C4-2B (cell line): ENCODE results near the gene NTF3.

ENCODE experiments used
- H3K27ac ChIP-seq: fragments of 450-650 bp; 2 replicates; pipeline ENCODE4 v1.5.1; 2017
- ZFX ChIP-seq: fragments of 450-650 bp; IDR thresholded peaks from 2 replicates; pipeline ENCODE4 v1.6.1; 2017
- TF ChIP-seq, protein P1 (sequence below): fragments of 450-650 bp; conservative IDR thresholded peaks from 2 replicates; pipeline ENCODE4 v1.5.1; 2017; ENCODE audit warnings: mild to moderate bottlenecking

Gene NTF3

DNA sequence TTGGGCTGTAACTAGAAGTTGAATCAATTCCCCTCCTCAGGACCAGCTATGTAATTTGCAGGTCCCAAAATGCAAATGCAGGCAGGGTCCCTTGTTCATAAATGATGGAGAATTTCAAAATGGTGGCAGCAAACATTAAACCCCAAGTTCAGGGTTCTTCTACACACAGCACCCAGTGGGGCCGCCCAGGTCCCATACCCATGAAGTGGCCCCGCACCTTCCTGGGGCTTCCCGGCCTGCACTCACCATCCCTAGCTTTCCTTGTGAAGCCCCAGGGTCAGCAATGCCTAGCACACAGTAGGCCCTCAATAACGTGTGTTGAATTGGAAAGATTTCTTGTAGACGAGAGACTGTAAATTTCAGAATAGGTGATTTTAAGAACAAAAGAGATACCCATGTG lies 76.0 kb downstream of the NTF3 start:
- TF ChIP-seq ZFX, result no peak
- TF ChIP-seq, protein P1, sequence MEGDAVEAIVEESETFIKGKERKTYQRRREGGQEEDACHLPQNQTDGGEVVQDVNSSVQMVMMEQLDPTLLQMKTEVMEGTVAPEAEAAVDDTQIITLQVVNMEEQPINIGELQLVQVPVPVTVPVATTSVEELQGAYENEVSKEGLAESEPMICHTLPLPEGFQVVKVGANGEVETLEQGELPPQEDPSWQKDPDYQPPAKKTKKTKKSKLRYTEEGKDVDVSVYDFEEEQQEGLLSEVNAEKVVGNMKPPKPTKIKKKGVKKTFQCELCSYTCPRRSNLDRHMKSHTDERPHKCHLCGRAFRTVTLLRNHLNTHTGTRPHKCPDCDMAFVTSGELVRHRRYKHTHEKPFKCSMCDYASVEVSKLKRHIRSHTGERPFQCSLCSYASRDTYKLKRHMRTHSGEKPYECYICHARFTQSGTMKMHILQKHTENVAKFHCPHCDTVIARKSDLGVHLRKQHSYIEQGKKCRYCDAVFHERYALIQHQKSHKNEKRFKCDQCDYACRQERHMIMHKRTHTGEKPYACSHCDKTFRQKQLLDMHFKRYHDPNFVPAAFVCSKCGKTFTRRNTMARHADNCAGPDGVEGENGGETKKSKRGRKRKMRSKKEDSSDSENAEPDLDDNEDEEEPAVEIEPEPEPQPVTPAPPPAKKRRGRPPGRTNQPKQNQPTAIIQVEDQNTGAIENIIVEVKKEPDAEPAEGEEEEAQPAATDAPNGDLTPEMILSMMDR, result no peak
- H3K27ac ChIP-seq, result no peak overlapping the region

DNA sequence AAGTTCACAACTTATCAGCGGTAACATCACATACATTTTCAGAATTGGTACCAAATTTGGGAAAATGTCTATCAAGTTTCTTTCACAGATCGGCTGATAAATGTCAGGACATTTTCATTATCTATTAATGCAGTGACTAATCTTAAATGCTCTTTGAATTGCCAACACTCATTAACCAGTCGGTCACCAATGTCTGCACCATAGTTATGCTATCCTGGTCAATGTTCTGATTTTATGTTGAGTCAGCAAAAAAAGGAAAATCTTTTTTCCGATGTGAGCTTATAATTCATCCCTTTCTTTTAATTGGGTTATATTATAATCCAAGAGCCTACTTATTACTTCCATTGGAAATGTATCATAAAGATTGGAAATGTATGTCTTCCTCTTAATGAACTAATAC lies 77.2 kb downstream of the NTF3 start:
- TF ChIP-seq ZFX, result no peak
- TF ChIP-seq, protein P1, result no peak
- H3K27ac ChIP-seq, result no peak overlapping the region

DNA sequence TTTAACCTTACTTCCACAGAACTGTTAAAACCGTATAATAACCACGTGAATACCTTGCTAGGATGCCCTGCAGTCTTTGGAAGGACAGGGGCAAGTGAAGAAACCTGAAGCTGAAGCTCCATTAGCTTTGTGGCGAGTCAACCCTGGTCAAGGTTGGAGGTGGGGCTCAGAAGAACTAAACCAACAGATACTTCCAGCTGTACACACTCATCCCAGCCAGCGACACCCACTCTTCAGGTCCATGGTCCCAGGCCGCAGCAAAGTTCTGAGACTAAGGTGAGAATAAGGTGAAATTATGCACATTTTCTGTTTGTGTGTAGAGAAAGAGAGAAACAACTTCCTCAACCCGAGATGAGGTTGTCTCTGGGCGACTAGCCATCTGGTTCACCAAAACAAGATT lies 77.6 kb downstream of the NTF3 start:
- no peak for TF ChIP-seq ZFX
- TF ChIP-seq, protein P1, result no peak
- no peak overlapping the region for H3K27ac ChIP-seq

DNA sequence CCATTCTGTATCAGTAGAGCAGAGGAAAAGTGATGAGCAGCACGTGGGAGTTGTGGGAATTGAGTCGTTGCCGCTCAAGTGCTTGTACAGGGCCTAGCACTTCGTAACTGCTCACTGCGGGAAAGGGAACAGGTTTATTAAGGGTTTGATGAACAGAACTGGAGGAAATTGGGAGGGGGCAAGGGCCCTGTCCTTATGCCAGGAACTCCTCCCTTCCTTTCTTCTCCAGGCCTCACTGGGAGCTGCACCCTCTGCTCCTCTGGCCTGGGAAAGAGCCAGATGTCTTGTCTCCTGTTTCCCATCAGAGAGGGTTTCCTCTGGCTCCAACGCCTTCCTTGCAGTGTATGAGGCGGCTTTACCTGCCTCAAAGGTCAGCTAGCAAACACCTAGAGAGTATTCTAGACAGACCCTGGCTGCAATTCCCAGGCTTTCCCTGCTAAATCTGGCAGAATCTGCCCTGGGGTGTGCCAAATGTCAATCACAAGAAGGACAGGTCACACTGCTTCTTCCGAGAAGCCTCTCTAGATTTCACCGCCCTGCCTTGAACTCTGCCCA lies 78.4 kb downstream of the NTF3 start:
- TF ChIP-seq, protein P1, result no peak
- TF ChIP-seq ZFX, result no peak
- no peak overlapping the region for H3K27ac ChIP-seq

DNA sequence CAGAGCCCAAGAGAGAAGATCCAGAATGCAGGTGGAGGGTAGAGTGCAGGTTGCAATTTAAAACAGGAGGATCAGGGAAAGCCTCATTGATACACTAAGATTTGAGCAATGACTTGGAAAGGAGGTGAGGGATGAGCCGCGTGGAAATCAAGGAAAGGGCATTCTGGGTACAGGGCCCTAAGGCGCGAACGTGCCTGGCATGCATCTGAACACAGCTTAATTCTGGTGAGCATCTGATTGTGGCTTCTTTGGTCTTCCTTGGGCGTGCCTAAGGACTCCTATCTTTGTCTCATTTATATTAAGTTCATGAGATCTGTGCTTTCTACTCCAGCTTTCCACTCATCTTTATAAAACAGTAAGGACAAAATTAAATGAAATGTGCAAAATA lies 79.3 kb downstream of the NTF3 start:
- H3K27ac ChIP-seq, result no peak overlapping the region

DNA sequence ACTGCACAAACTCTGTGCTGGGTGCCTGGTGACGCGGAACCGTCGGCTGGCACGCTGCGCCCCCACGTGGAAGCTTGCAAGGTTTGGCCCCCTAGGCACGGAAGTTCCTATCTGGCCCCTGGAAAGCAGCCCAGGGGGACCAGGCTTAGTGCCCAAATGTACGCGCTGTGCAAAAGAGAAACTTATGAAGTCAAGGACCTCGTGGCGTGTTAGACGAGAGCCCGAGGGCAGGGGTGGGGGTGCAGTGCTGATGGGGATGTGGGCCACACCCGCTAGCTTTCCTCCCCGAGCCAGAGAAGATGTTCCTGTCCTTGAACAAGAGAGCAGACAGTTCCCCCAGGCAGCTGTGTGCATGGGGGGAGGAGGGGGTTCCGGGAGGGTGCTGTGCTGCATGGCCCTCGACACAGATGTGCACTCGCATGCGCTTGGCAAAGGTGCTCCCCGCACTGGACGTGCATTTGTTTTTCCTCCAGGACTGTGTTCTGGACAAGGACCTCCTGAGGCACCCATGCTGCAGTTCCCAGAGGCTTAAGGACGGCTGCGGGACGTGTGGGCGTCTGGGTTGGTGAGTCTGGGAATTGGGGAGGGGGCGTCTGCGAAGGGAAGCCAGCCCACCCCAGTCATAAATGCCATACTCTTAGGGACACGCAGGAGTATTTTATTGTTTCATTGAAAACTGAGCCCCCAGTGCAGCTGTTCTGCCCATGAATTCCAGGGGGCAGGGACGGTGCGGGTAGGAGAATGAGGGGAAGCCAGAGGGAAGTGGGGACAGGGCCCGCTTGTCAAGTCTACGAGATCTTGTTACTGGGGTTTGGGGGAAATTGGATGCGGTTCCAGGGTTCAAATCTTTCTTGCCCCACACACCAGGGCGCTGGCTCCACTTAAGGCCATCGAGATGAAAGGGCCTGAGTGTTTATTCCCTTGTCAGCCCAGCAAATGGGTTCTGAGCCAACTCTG lies 80.0 kb downstream of the NTF3 start:
- no peak overlapping the region for H3K27ac ChIP-seq
- TF ChIP-seq, protein P1, result peak; percentile 73
- no peak for TF ChIP-seq ZFX

More for the DNA sequence above, 79.3 kb downstream of the NTF3 start:
- TF ChIP-seq, protein P1, result no peak
- no peak for TF ChIP-seq ZFX

DNA sequence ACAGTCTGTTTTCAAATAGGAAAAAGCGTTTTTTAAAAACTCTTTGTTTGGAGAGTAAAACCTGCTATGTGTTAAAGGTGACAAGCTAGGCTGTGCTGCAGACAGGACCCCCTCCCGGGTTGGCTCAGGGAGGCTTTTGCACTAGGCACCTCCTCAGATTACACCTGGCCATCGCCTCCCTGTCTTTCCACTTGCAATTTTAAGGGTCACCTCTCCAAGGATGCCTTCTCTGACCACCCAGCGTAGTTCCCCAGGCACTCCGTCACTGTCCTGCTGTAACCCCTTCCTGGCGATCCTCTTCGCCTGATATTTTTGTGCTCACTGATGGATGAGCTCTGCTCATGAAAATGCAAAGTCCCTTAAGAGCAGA lies 80.7 kb downstream of the NTF3 start:
- no peak for TF ChIP-seq ZFX
- TF ChIP-seq, protein P1, result no peak
- no peak overlapping the region for H3K27ac ChIP-seq
